SU-DHL-6 (cell line): Measurements from ENCODE around the gene P3H3.

Experiments
- EZH2phosphoT487 ChIP-seq: fragments of 200-600 bp; sonication (generic), shearing (Covaris generic); conservative IDR thresholded peaks from 2 replicates; pipeline ENCODE4 v1.6.1; 2018; ENCODE audit warnings: mild to moderate bottlenecking, antibody characterized with exemption, low read length, moderate library complexity, mixed read lengths
- TF ChIP-seq, protein P1 (sequence below): fragments of 200-600 bp; sonication (generic); IDR thresholded peaks from one replicate; pipeline ENCODE4 v1.5.1; 2017; ENCODE audit warnings: antibody characterized with exemption, mild to moderate bottlenecking, low read length, moderate library complexity; ENCODE audit not compliant: insufficient read depth, poor library complexity, severe bottlenecking

DNA sequence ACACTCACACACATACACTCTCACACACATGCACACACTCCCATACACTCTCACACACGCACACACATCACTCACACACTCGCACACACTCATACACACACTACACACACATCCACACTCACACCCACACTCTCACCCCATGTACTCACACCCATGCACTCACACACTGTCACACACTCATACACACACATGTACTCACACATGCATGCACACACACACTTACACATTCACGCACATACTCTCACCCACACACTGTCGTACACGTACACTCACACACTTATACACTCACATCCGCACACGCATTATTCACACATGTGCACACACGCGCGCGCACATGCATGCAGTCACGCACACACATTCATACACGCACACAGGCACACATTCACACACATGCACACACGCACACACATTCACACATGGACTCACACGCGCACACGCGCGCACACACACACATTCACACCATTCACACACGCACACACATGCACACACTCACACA lies 10.5 kb upstream of the P3H3 start:
- no peak for TF ChIP-seq EZH2phosphoT487
- TF ChIP-seq, protein P1, sequence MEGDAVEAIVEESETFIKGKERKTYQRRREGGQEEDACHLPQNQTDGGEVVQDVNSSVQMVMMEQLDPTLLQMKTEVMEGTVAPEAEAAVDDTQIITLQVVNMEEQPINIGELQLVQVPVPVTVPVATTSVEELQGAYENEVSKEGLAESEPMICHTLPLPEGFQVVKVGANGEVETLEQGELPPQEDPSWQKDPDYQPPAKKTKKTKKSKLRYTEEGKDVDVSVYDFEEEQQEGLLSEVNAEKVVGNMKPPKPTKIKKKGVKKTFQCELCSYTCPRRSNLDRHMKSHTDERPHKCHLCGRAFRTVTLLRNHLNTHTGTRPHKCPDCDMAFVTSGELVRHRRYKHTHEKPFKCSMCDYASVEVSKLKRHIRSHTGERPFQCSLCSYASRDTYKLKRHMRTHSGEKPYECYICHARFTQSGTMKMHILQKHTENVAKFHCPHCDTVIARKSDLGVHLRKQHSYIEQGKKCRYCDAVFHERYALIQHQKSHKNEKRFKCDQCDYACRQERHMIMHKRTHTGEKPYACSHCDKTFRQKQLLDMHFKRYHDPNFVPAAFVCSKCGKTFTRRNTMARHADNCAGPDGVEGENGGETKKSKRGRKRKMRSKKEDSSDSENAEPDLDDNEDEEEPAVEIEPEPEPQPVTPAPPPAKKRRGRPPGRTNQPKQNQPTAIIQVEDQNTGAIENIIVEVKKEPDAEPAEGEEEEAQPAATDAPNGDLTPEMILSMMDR, result no peak
